ENCODE results near the gene CSNK1G1. TPM values are rescaled to one million over a fixed set of nuclear protein-coding genes. Genes with fewer than 3 reads are reported as not detected.

The CSNK1G1 gene
- total RNA-seq, 1 experiment from 2014 or later: 19.6 TPM

DNA sequence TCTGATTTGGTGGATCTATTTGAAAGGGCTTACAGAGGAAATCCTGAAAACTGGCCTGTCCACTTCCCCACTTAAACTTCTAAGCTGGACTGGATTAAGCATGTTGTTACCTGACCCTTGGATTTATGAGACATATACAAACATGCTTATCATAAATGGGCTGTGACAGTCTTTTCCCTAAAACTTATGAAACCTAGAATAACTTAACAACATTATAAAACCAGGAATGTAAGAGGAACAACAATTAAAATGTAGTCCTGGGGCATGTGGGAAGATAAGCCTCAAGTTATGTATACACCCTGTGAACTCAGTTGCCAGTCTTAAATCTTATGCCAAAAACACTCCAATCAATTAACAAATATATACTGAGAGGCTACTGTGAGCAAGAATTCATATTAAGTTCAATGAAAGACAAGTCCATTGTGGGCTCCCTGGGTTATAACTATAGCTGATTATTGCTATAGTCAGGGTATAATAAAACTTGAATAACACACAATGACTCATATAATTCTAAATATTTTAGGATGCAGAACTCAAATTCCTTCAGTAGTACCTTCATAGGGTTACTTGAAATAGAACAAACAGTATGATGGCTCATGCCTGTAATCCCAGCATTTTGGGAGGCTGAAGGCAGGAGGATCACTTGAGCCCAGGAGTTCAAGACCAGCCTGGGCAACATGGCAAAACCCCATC, 105.9 kb downstream of the CSNK1G1 start:
- intact Hi-C loops (cut with micrococcal nuclease; ENCODE audit: unreplicated experiment): no loop called here
- no peak overlapping the region for H3K4me3 ChIP-seq
- H3K79me2 ChIP-seq (ENCODE audit: low read depth): peaks cover 16% of the 10 kb centered on the region; the same call in 1 of the 2 replicates
- H3K4me1 ChIP-seq (replicated peaks; ENCODE audit: insufficient read depth): peaks cover 47% of the 10 kb centered on the region
- peak overlapping the region; percentile 19; the same call in 1 of the 2 replicates for H3K4me2 ChIP-seq
- H2AFZ ChIP-seq: no peak overlapping the region
- no peaks in the 10 kb centered on the region for H3K27me3 ChIP-seq (ENCODE audit: insufficient read depth, low read depth)
- peak in 1 of 2 experiments; percentile 56 for DNase-seq
- no TSS peak for BruUV-seq (replicated peaks)
- POLR2A ChIA-PET (ENCODE audit: unreplicated experiment): interaction anchor here (0.7 kb wide), 1 partner anchor 83 kb away, joined by 3 read pairs; no protein-coding TSS in a partner anchor
- H4K20me1 ChIP-seq (ENCODE audit: insufficient read depth): no peaks in the 10 kb centered on the region; the same call in 1 of the 2 replicates
- peak overlapping the region; percentile 50 for H3K27ac ChIP-seq
- no peak for TF ChIP-seq EZH2 (IDR thresholded peaks at IDR 0.05; ENCODE audit: low read depth)
- TF ChIP-seq, protein P1, sequence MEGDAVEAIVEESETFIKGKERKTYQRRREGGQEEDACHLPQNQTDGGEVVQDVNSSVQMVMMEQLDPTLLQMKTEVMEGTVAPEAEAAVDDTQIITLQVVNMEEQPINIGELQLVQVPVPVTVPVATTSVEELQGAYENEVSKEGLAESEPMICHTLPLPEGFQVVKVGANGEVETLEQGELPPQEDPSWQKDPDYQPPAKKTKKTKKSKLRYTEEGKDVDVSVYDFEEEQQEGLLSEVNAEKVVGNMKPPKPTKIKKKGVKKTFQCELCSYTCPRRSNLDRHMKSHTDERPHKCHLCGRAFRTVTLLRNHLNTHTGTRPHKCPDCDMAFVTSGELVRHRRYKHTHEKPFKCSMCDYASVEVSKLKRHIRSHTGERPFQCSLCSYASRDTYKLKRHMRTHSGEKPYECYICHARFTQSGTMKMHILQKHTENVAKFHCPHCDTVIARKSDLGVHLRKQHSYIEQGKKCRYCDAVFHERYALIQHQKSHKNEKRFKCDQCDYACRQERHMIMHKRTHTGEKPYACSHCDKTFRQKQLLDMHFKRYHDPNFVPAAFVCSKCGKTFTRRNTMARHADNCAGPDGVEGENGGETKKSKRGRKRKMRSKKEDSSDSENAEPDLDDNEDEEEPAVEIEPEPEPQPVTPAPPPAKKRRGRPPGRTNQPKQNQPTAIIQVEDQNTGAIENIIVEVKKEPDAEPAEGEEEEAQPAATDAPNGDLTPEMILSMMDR (conservative IDR thresholded peaks at IDR 0.05): no peak
- peaks cover 32% of the 10 kb centered on the region for H3F3A ChIP-seq (ENCODE audit: insufficient read depth, low read depth)
- CTCF ChIA-PET: no interaction called here
- H3K9me2 ChIP-seq (ENCODE audit: insufficient read depth): no peaks in the 10 kb centered on the region
- no peaks in the 10 kb centered on the region for H3K36me3 ChIP-seq (ENCODE audit: low read depth)
- H3K9me3 ChIP-seq (ENCODE audit: insufficient read depth, low read depth): no peaks in the 10 kb centered on the region

DNA sequence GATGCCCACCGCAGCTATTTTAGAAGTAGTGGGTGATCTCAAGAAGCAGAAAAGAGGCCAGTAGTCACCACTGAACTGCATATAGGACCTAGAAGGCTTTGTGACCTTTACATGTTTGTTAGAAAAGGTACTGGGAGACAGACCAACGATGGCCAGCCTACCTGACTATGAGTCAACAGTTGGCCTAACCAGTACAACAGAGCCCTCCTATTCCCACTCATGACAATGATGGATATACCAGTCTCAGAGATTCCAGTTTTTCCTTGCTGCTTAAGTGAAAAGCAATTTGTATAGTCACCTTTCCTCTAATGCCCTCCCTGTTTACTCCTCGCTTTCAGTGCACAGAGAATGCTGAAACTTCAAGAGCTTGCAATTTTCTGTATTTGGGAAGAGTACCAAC, 106.6 kb downstream of the CSNK1G1 start:
- TF ChIP-seq, protein P1 (conservative IDR thresholded peaks at IDR 0.05): no peak
- no peak for TF ChIP-seq EZH2 (IDR thresholded peaks at IDR 0.05; ENCODE audit: low read depth)
- POLR2A ChIA-PET (ENCODE audit: unreplicated experiment): interaction anchor here (0.7 kb wide), 1 partner anchor 84 kb away, joined by 3 read pairs; no protein-coding TSS in a partner anchor
- BruUV-seq (replicated peaks): no TSS peak
- H3K36me3 ChIP-seq (ENCODE audit: low read depth): no peaks in the 10 kb centered on the region
- H3K4me1 ChIP-seq (replicated peaks; ENCODE audit: insufficient read depth): peaks cover 47% of the 10 kb centered on the region
- peak overlapping the region; percentile 19; the same call in 1 of the 2 replicates for H3K4me2 ChIP-seq
- H3K4me3 ChIP-seq: no peak overlapping the region
- intact Hi-C loops (cut with micrococcal nuclease; ENCODE audit: unreplicated experiment): no loop called here
- no peaks in the 10 kb centered on the region for H3K27me3 ChIP-seq (ENCODE audit: insufficient read depth, low read depth)
- H3K27ac ChIP-seq: peak overlapping the region; percentile 50
- H3K79me2 ChIP-seq (ENCODE audit: low read depth): peaks cover 16% of the 10 kb centered on the region; the same call in 1 of the 2 replicates
- no peak overlapping the region for H2AFZ ChIP-seq
- no peaks in the 10 kb centered on the region; the same call in 1 of the 2 replicates for H4K20me1 ChIP-seq (ENCODE audit: insufficient read depth)
- H3K9me3 ChIP-seq (ENCODE audit: insufficient read depth, low read depth): no peaks in the 10 kb centered on the region
- no peaks in the 10 kb centered on the region for H3K9me2 ChIP-seq (ENCODE audit: insufficient read depth)
- peak; percentile 28 to 46 for DNase-seq
- CTCF ChIA-PET: no interaction called here
- peaks cover 32% of the 10 kb centered on the region for H3F3A ChIP-seq (ENCODE audit: insufficient read depth, low read depth)

DNA sequence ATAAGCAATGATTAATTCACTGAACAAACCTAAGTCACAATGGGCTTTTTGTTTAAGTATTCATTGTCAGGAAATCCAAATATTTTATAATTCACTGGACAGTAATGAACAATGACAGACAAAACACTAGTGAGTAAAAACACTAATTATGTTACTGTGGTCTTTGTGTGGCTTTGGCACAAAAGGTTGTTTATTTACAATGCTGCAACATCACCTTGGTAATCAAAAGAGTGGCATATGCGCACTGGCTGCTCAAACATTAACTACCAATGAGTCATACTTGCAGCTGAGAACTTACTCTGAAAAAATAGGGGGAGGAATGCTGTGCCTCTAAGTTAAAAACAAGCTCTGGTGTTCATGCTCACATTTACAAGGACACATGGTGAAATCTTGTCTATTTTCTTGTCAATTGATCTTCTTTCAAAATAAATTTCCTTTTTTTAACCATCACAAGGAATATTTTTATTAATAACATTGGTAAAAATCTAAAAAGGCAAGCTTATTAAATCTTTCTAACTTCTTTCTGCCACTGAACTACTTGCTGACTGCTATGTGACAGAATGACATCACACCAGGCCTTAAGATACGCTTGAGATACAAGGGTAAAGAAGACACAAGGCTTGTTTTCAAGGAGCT, 107.9 kb downstream of the CSNK1G1 start:
- Histone ChIP-seq H3F3A (ENCODE audit: insufficient read depth, low read depth) (peaks cover 32% of the 10 kb centered on the region), H3K9me3 (ENCODE audit: insufficient read depth, low read depth) (no peaks in the 10 kb centered on the region), H4K20me1 (ENCODE audit: insufficient read depth) (no peaks in the 10 kb centered on the region; the same call in 1 of the 2 replicates), H3K9me2 (ENCODE audit: insufficient read depth) (no peaks in the 10 kb centered on the region), H3K4me2 (peak overlapping the region; percentile 57), H3K27ac (peak overlapping the region; percentile 70), H3K4me1 (replicated peaks; ENCODE audit: insufficient read depth) (peaks cover 47% of the 10 kb centered on the region), H3K36me3 (ENCODE audit: low read depth) (no peaks in the 10 kb centered on the region), H3K4me3 (no peak overlapping the region), H2AFZ (no peak overlapping the region), H3K27me3 (ENCODE audit: insufficient read depth, low read depth) (no peaks in the 10 kb centered on the region), H3K79me2 (ENCODE audit: low read depth) (peaks cover 16% of the 10 kb centered on the region; the same call in 1 of the 2 replicates)
- no peak for TF ChIP-seq EZH2 (IDR thresholded peaks at IDR 0.05; ENCODE audit: low read depth)
- TF ChIP-seq, protein P1 (conservative IDR thresholded peaks at IDR 0.05): no peak
- intact Hi-C loops (cut with micrococcal nuclease; ENCODE audit: unreplicated experiment): no loop called here
- DNase-seq: peak; percentile 48 to 92
- BruUV-seq (replicated peaks): no TSS peak
- CTCF ChIA-PET: interaction anchor here (0.6 kb wide), 5 partner anchors 418 to 1141 kb away, joined by 3 to 5 read pairs (median 3); no protein-coding TSS in a partner anchor
- POLR2A ChIA-PET (ENCODE audit: unreplicated experiment): no interaction called here
